ENCODE results near the gene PGC. TPM values are rescaled to one million over a fixed set of nuclear protein-coding genes. Genes with fewer than 3 reads are reported as not detected.

PGC gene
- total RNA-seq, 1 donor from 2014 or later: not detected

- TF ChIP-seq CTCF (IDR thresholded peaks at IDR 0.05): no peak
- Mint-ChIP-seq H3K27me3 (no peaks in the 10 kb centered on the region), H3K4me1 (peaks cover 97% of the 10 kb centered on the region), H3K4me3 (peak overlapping the region; percentile 92), H3K36me3 (ENCODE audit: low read depth) (peaks cover 33% of the 10 kb centered on the region), H3K9me3 (no peaks in the 10 kb centered on the region), H3K27ac (peak overlapping the region; percentile 99)
- DNase-seq (peak; percentile 76), ATAC-seq (ENCODE audit: low read depth) (peak; percentile 86)
- ChIA-PET POLR2A (interaction anchor here (0.6 to 29.1 kb wide), 12 partner anchors 9 to 327 kb away, joined by 3 to 1669 read pairs (median 4); partner anchors contain the start of genes TAF8, TFEB and TOMM6), CTCF (interaction anchor here (1.0 to 6.1 kb wide), 7 partner anchors 8 to 40 kb away, joined by 3 to 81 read pairs (median 9); no protein-coding TSS in a partner anchor)
- intact Hi-C loops (cut with micrococcal nuclease): loop anchor here (1.0 kb wide), 3 partner anchors 10 to 17 kb away; no protein-coding TSS in a partner anchor
Measured at GRCh38 chr6:41723530-41724227, 23.5 kb downstream of the PGC start.

GRCh38 chr6:41722969-41723529, 24.1 kb downstream of the PGC start:
- Mint-ChIP-seq H3K4me1 (peaks cover 97% of the 10 kb centered on the region), H3K4me3 (peak overlapping the region; percentile 92)
- POLR2A ChIA-PET: interaction anchor here (0.7 to 29.1 kb wide), 10 partner anchors 9 to 327 kb away, joined by 3 to 1669 read pairs (median 4); partner anchors contain the start of genes TAF8, TFEB and TOMM6

GRCh38 chr6:41721414-41721813, 25.8 kb downstream of the PGC start:
- H3K27ac Mint-ChIP-seq: peak overlapping the region; percentile 86
- no peak for TF ChIP-seq CTCF (IDR thresholded peaks at IDR 0.05)
- intact Hi-C loops (cut with micrococcal nuclease): no loop called here
- peaks cover 98% of the 10 kb centered on the region for H3K4me1 Mint-ChIP-seq
- no peaks in the 10 kb centered on the region for H3K9me3 Mint-ChIP-seq
- CTCF ChIA-PET: interaction anchor here (1.0 to 6.1 kb wide), 4 partner anchors 8 to 16 kb away, joined by 4 to 81 read pairs (median 20); no protein-coding TSS in a partner anchor
- ATAC-seq (ENCODE audit: low read depth) (no peak), DNase-seq (no peak)
- POLR2A ChIA-PET: interaction anchor here (3.5 to 29.1 kb wide), 3 partner anchors 7 to 17 kb away, joined by 67 to 1669 read pairs (median 551); partner anchors contain the start of gene TFEB
- H3K27me3 Mint-ChIP-seq: no peaks in the 10 kb centered on the region
- peak overlapping the region; percentile 76 for H3K4me3 Mint-ChIP-seq
- peaks cover 36% of the 10 kb centered on the region for H3K36me3 Mint-ChIP-seq (ENCODE audit: low read depth)

More at GRCh38 chr6:41722969-41723529, 24.1 kb downstream of the PGC start:
- intact Hi-C loops (cut with micrococcal nuclease): loop anchor here (1.0 kb wide), 3 partner anchors 10 to 17 kb away; no protein-coding TSS in a partner anchor
- ATAC-seq (ENCODE audit: low read depth) (no peak), DNase-seq (no peak)
- Mint-ChIP-seq H3K36me3 (ENCODE audit: low read depth) (peaks cover 34% of the 10 kb centered on the region), H3K9me3 (no peaks in the 10 kb centered on the region), H3K27ac (peak overlapping the region; percentile 99), H3K27me3 (no peaks in the 10 kb centered on the region)
- TF ChIP-seq CTCF (IDR thresholded peaks at IDR 0.05): no peak
- CTCF ChIA-PET: interaction anchor here (1.0 to 6.1 kb wide), 7 partner anchors 7 to 39 kb away, joined by 3 to 81 read pairs (median 9); no protein-coding TSS in a partner anchor

GRCh38 chr6:41720783-41721182, 26.4 kb downstream of the PGC start:
- TF ChIP-seq CTCF (IDR thresholded peaks at IDR 0.05): no peak
- intact Hi-C loops (cut with micrococcal nuclease): no loop called here
- CTCF ChIA-PET: interaction anchor here (1.0 to 6.1 kb wide), 4 partner anchors 13 to 37 kb away, joined by 4 to 81 read pairs (median 15); no protein-coding TSS in a partner anchor
- no peaks in the 10 kb centered on the region for H3K27me3 Mint-ChIP-seq
- H3K36me3 Mint-ChIP-seq (ENCODE audit: low read depth): peaks cover 38% of the 10 kb centered on the region
- H3K4me1 Mint-ChIP-seq: peaks cover 99% of the 10 kb centered on the region
- peak overlapping the region; percentile 76 for H3K4me3 Mint-ChIP-seq
- POLR2A ChIA-PET: interaction anchor here (0.7 to 29.1 kb wide), 4 partner anchors 12 to 349 kb away, joined by 3 to 1669 read pairs (median 277); partner anchors contain the start of gene TFEB
- H3K27ac Mint-ChIP-seq: peak overlapping the region; percentile 90
- ATAC-seq (ENCODE audit: low read depth) (no peak), DNase-seq (no peak)
- no peaks in the 10 kb centered on the region for H3K9me3 Mint-ChIP-seq
